ENCODE results near the gene MACF1. TPM values are rescaled to one million over a fixed set of nuclear protein-coding genes. Genes with fewer than 3 reads are reported as not detected.

The MACF1 gene
- total and polyA plus RNA-seq, 9 donors = 198 to 352 (median 263) TPM

DNA sequence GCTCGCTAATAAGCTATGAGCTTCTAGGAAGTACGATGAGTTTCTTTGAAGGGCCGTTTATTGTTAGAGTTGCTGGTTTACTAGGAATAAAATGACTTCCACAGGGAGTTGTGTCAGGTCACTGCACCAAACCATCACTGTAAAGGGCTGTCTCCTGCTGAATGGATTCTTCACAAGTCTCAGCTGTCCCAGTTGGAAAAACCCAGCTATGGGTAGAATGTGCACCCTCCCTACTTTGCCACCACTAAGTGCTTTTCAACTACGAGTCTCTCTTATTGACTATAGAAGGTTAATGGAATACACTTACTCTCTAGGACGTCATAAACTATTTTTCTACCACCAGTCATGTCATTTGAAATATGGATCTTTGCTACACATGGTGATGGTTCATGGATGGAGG lies 192.2 kb downstream of the MACF1 start:
- Histone ChIP-seq H3K36me3 (ENCODE audit: control insufficient read depth, insufficient read depth, low read length) (no peaks in the 10 kb centered on the region), H3K9me3 (replicated peaks; ENCODE audit: control insufficient read depth, low read depth, low read length) (no peaks in the 10 kb centered on the region), H3K27ac (ENCODE audit: low read length) (peak overlapping the region; percentile 65), H3K4me1 (ENCODE audit: control insufficient read depth, insufficient read depth, low read length) (peaks cover 57% of the 10 kb centered on the region), H3K27me3 (ENCODE audit: control insufficient read depth, insufficient read depth, low read length) (no peaks in the 10 kb centered on the region), H3K4me3 (ENCODE audit: low read length) (no peak overlapping the region)
- no peak for DNase-seq
- WGBS (ENCODE audit: insufficient coverage) = 84% methylated on average over 3 of the region's 5 CpGs

DNA sequence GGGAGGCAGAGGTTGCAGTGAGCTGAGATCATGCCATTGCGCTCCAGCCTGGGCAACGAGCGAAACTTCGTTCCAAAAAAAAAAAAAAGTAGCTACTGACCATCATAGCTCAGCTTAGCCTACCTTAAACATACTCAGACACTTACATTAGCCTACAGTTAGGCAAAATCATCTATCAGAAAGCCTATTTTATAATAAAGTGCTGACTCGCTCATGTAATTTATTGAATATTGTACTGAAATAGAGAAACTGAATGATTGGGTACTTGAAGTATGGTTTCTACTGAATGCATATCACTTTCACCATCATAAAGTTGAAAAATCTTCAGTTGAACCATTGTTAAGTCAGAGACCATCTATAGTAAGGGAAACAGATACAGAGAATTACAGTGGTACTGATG lies 193.0 kb downstream of the MACF1 start:
- no peak for DNase-seq
- Histone ChIP-seq H3K9me3 (replicated peaks; ENCODE audit: control insufficient read depth, low read depth, low read length) (no peaks in the 10 kb centered on the region), H3K36me3 (ENCODE audit: control insufficient read depth, insufficient read depth, low read length) (no peaks in the 10 kb centered on the region), H3K27me3 (ENCODE audit: control insufficient read depth, insufficient read depth, low read length) (no peaks in the 10 kb centered on the region), H3K4me3 (ENCODE audit: low read length) (no peak overlapping the region), H3K27ac (ENCODE audit: low read length) (no peak overlapping the region), H3K4me1 (ENCODE audit: control insufficient read depth, insufficient read depth, low read length) (peaks cover 50% of the 10 kb centered on the region)
- no CpG with 5 or more reads among the region's 5 CpGs for WGBS (ENCODE audit: insufficient coverage)

- Histone ChIP-seq H3K4me3 (ENCODE audit: low read length) (no peak overlapping the region), H3K9me3 (replicated peaks; ENCODE audit: control insufficient read depth, low read depth, low read length) (no peaks in the 10 kb centered on the region), H3K27ac (ENCODE audit: low read length) (peak overlapping the region; percentile 92), H3K27me3 (ENCODE audit: control insufficient read depth, insufficient read depth, low read length) (no peaks in the 10 kb centered on the region), H3K36me3 (ENCODE audit: control insufficient read depth, insufficient read depth, low read length) (no peaks in the 10 kb centered on the region), H3K4me1 (ENCODE audit: control insufficient read depth, insufficient read depth, low read length) (peaks cover 43% of the 10 kb centered on the region)
- DNase-seq = peak; percentile 87
- WGBS (ENCODE audit: insufficient coverage) = no CpG with 5 or more reads among the region's 6 CpGs
Observed at GRCh38 chr1:39398278-39399021, 194.0 kb downstream of the MACF1 start.

- Histone ChIP-seq H3K9me3 (replicated peaks; ENCODE audit: control insufficient read depth, low read depth, low read length) (no peaks in the 10 kb centered on the region), H3K36me3 (ENCODE audit: control insufficient read depth, insufficient read depth, low read length) (no peaks in the 10 kb centered on the region), H3K4me3 (ENCODE audit: low read length) (no peak overlapping the region), H3K27me3 (ENCODE audit: control insufficient read depth, insufficient read depth, low read length) (no peaks in the 10 kb centered on the region), H3K4me1 (ENCODE audit: control insufficient read depth, insufficient read depth, low read length) (peaks cover 27% of the 10 kb centered on the region), H3K27ac (ENCODE audit: low read length) (no peak overlapping the region)
- no peak for DNase-seq
- no CpG with 5 or more reads among the region's 2 CpGs for WGBS (ENCODE audit: insufficient coverage)
Observed at GRCh38 chr1:39401106-39401505, 196.6 kb downstream of the MACF1 start.

GRCh38 chr1:39404876-39405275 lies 200.4 kb downstream of the MACF1 start:
- H3K27ac ChIP-seq (ENCODE audit: low read length) = no peak overlapping the region
- WGBS (ENCODE audit: insufficient coverage) = no CpG with 5 or more reads among the region's 3 CpGs

GRCh38 chr1:39405358-39405757 lies 200.9 kb downstream of the MACF1 start:
- DNase-seq = peak; percentile 57
- Histone ChIP-seq H3K27me3 (ENCODE audit: control insufficient read depth, insufficient read depth, low read length) (no peaks in the 10 kb centered on the region), H3K4me3 (ENCODE audit: low read length) (no peak overlapping the region), H3K27ac (ENCODE audit: low read length) (no peak overlapping the region), H3K36me3 (ENCODE audit: control insufficient read depth, insufficient read depth, low read length) (no peaks in the 10 kb centered on the region), H3K4me1 (ENCODE audit: control insufficient read depth, insufficient read depth, low read length) (peaks cover 31% of the 10 kb centered on the region), H3K9me3 (replicated peaks; ENCODE audit: control insufficient read depth, low read depth, low read length) (no peaks in the 10 kb centered on the region)
- WGBS (ENCODE audit: insufficient coverage) = no CpG with 5 or more reads among the region's 2 CpGs

More at GRCh38 chr1:39404876-39405275, 200.4 kb downstream of the MACF1 start:
- Histone ChIP-seq H3K4me3 (ENCODE audit: low read length) (no peak overlapping the region), H3K27me3 (ENCODE audit: control insufficient read depth, insufficient read depth, low read length) (no peaks in the 10 kb centered on the region), H3K4me1 (ENCODE audit: control insufficient read depth, insufficient read depth, low read length) (peaks cover 26% of the 10 kb centered on the region), H3K36me3 (ENCODE audit: control insufficient read depth, insufficient read depth, low read length) (no peaks in the 10 kb centered on the region), H3K9me3 (replicated peaks; ENCODE audit: control insufficient read depth, low read depth, low read length) (no peaks in the 10 kb centered on the region)
- no peak for DNase-seq

- WGBS (ENCODE audit: insufficient coverage) = 40% methylated on average over 1 of the region's 7 CpGs
- Histone ChIP-seq H3K4me1 (ENCODE audit: control insufficient read depth, insufficient read depth, low read length) (peaks cover 45% of the 10 kb centered on the region), H3K4me3 (ENCODE audit: low read length) (no peak overlapping the region), H3K27me3 (ENCODE audit: control insufficient read depth, insufficient read depth, low read length) (no peaks in the 10 kb centered on the region), H3K27ac (ENCODE audit: low read length) (peak overlapping the region; percentile 94), H3K36me3 (ENCODE audit: control insufficient read depth, insufficient read depth, low read length) (peaks cover 3% of the 10 kb centered on the region), H3K9me3 (replicated peaks; ENCODE audit: control insufficient read depth, low read depth, low read length) (no peaks in the 10 kb centered on the region)
- peak; percentile 59 for DNase-seq
Observed at GRCh38 chr1:39406533-39407450, 202.3 kb downstream of the MACF1 start.

- peaks cover 52% of the 10 kb centered on the region for H3K4me1 ChIP-seq (ENCODE audit: control insufficient read depth, insufficient read depth, low read length)
- peaks cover 10% of the 10 kb centered on the region for H3K36me3 ChIP-seq (ENCODE audit: control insufficient read depth, insufficient read depth, low read length)
- WGBS (ENCODE audit: insufficient coverage) = 10% methylated on average over 2 of the region's 6 CpGs
- no peaks in the 10 kb centered on the region for H3K9me3 ChIP-seq (replicated peaks; ENCODE audit: control insufficient read depth, low read depth, low read length)
- no peaks in the 10 kb centered on the region for H3K27me3 ChIP-seq (ENCODE audit: control insufficient read depth, insufficient read depth, low read length)
- peak; percentile 66 for DNase-seq
- H3K27ac ChIP-seq (ENCODE audit: low read length) = peak overlapping the region; percentile 94
- no peak overlapping the region for H3K4me3 ChIP-seq (ENCODE audit: low read length)
Observed at GRCh38 chr1:39407510-39407895, 203.0 kb downstream of the MACF1 start.

- H3K4me3 ChIP-seq (ENCODE audit: low read length) = peak overlapping the region; percentile 66
- 2% methylated on average over 31 of the region's 38 CpGs for WGBS (ENCODE audit: insufficient coverage)
- peaks cover 15% of the 10 kb centered on the region for H3K36me3 ChIP-seq (ENCODE audit: control insufficient read depth, insufficient read depth, low read length)
- DNase-seq = peak; percentile 46
- no peaks in the 10 kb centered on the region for H3K27me3 ChIP-seq (ENCODE audit: control insufficient read depth, insufficient read depth, low read length)
- peaks cover 58% of the 10 kb centered on the region for H3K4me1 ChIP-seq (ENCODE audit: control insufficient read depth, insufficient read depth, low read length)
- peak overlapping the region; percentile 94 for H3K27ac ChIP-seq (ENCODE audit: low read length)
- no peaks in the 10 kb centered on the region for H3K9me3 ChIP-seq (replicated peaks; ENCODE audit: control insufficient read depth, low read depth, low read length)
Observed at GRCh38 chr1:39407896-39408640, 203.6 kb downstream of the MACF1 start.
